Right ventricle myocardium superior (tissue), 1 donor: ENCODE results near the gene TADA2A. TPM values are rescaled to one million over a fixed set of nuclear protein-coding genes. Genes with fewer than 3 reads are reported as not detected.
A peak's percentile ranks its signal among the peaks of the same experiment; 100 is the strongest.

Source experiments
- ATAC-seq: fragments of 200-7000 bp; cut with Tn5 transposase; one replicate; pipeline ENCODE4 v1.9.1; 2020; ENCODE audit warnings: mild to moderate bottlenecking; ENCODE audit not compliant: poor library complexity
- DNase-seq: peaks from one replicate; pipeline ENCODE4 v3.0.0-alpha.2; 2020
- intact Hi-C: fragments of 100-400 bp; cut with DNase I; formaldehyde crosslinking; loops from one replicate; pipeline ENCODE4 v1.11.2; 2022
- total RNA-seq: library from RNA; stranded (reverse); fragmentation: NEBNext Ultra II Directional; extraction: Animal tissue kit (Norgen Biotek cat#: 25700); gene quantifications from one replicate; pipeline ENCODE4 v1.2.1, GENCODE V29; 2021
- donor health status: DM: no; HTN: yes; CAD: no; lungs with severe emphysema.

The TADA2A gene
- total RNA-seq, 1 donor from 2014 or later = 12.4 TPM

DNA sequence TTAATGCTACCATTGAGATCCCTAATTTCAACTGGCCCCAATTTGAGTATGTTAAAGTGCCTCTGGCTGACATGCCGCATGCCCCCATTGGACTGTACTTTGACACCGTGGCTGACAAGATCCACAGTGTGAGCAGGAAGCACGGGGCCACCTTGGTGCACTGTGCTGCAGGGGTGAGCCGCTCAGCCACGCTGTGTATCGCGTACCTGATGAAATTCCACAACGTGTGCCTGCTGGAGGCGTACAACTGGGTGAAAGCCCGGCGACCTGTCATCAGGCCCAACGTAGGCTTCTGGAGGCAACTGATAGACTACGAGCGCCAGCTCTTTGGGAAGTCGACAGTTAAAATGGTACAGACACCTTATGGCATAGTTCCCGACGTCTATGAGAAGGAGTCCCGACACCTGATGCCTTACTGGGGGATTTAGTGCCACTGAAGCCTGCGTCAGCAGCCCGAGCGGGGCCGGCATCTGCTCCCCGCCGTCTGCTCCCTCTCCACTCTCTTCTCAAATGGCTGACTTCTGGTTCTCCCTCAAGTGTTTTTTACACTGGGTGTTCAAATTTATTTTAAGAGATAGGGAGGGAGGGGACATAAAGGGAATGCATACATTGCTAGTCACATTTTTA, 105.9 kb downstream of the TADA2A start:
- DNase-seq (no peak), ATAC-seq (no peak)
- intact Hi-C loops = no loop called here

DNA sequence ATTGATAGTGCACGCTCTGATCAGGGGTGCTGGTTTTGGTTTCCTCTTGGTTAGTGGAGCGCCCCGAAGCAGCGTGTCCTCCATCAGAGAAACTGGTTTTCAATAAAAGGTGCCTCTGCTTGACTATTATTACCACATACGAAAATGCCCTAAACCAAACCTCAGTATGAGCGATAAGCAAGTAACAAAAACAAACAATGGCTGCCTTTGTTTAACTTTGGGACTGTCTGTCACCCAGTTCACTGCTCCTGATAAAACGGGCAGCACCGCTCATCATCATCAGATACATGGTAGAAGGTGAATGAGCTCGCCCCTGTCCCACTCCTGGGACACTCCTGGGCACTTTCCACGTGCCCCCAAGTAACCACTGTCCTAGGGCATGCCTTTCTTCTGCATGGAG, 107.0 kb downstream of the TADA2A start:
- ATAC-seq (no peak), DNase-seq (no peak)
- intact Hi-C loops = no loop called here

DNA sequence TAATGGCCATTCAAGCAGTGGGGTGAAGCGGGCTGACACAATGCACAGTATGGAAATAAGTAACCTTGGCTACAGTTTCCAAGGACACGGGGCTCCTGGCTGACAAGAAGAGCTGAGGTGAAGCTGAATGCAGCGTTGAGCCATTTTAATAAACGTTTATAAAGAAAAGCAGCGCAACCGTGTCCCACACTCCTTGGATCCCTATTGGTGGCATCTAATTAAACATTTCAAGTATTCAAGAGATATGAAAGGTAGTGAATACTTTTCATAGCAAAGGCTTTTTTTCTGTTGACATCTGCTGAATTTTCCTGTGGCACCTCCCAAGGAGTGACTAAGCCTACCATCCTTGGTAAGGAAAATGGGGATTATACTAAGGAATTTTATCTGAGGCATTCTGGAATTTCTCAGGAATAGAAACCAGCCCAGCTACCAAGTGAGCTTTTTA, 109.5 kb downstream of the TADA2A start:
- intact Hi-C loops = no loop called here
- DNase-seq = no peak
- ATAC-seq = no peak

DNA sequence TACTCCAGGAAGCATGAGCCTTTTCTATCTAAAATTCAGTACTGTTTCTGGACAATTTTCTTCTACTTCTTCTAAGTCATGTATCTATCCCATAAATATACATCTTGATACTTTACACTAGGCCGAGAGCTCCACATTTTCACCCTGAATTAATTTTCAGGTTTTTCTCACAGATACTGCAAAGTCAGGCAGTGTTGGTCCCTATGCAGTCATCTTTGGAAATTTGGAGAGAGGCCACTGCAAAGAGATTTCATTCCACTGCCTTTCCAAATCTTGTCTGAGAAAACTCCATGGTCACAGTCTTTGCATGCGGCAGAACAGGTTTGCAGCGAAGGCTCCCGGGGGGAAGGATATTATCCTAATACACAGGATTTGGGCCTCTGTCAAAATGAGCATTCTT, 111.2 kb downstream of the TADA2A start:
- intact Hi-C loops = no loop called here
- DNase-seq = no peak
- ATAC-seq = no peak

DNA sequence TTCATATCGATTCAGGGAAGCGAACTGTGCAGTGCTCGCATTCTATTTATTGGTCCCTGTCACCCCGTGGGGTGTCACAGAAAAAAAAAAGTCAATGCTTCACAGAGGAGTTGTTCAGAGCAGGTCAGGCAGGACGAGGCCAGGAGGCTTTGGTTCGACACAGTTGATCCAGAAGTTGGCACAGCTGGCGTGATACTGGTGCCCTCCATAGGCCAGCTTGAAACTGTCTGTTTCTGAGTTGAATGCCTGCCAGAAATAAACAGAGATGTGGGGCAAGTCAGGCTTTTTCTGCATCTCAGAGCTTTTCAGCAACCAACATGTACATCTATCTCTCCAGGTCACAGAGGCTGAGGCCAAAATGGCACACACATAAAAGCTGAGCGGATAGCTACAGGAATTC, 112.1 kb downstream of the TADA2A start:
- ATAC-seq (no peak), DNase-seq (no peak)
- intact Hi-C loops = no loop called here

DNA sequence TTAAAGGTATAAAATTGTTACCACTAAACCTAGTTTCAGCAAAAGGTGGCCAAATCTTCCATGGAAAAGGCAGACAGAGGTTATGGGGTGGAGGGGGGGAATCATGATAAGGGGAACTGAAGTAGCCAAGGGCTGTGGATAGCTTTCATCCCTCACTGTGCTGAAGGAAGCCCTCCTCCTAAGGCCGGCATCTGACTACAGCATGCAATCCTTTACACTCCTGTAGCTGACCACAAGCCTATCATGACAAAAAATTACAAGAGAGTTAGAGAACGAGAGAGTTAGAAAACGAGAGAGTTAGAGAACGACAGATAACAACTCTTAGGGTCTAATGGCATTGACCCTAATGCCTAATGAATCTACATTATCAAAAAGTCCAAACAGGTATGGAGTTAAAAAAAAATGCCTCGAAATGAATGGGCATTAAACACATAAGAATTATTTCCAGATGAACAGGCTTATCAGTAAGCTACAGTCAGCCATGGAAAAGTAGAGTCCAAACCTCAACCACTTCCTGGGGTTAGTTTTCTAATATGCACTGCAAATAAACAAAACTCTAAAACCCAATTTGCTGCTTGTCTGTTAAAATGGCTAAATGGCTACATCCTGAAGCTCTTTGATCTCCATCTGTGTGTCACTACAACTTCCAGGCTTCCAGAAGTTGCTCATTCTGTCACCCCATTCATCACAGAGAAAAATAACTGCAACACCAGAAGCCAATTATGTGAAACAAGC, 112.7 kb downstream of the TADA2A start:
- intact Hi-C loops = no loop called here
- no peak for ATAC-seq
- DNase-seq = no peak

DNA sequence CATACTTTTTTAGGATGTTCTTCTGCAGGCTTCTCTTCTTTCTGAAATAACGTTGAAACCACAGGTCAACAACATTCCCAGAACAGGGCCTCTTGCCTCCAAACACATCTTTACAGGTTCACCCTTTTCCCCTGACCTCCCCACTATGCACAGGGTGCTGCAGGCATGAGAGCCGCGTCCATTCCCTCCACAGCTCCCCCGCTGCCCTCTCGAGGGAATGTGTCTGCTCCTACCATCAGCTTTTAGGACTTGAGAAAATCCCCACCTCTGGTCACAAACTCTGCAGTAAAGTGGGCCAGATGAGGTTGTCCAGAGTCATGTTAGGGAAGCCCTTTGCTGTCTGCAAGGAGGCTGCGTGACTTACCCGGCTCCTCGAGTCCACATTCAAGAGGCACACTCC, 113.5 kb downstream of the TADA2A start:
- intact Hi-C loops = no loop called here
- DNase-seq (no peak), ATAC-seq (no peak)

DNA sequence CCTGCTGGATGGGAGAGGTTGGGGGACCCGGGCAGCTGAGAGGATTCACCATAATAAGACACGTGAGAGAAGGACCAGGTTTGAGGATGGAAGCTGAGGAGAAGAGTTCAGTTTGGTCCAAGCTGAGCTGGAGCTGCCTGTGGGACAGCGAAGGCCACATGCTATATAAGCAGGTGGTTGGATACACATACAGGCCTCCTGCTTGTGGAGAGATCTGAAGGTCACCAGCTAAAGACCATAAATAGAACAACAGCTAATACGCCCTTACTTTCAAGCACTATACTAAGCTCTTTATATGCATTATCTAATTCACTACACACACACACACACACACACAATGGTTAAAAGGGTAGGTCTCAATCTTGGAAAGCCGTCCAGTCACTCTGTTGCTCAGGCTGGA, 115.1 kb downstream of the TADA2A start:
- DNase-seq (no peak), ATAC-seq (peak; percentile 63)
- intact Hi-C loops = no loop called here

DNA sequence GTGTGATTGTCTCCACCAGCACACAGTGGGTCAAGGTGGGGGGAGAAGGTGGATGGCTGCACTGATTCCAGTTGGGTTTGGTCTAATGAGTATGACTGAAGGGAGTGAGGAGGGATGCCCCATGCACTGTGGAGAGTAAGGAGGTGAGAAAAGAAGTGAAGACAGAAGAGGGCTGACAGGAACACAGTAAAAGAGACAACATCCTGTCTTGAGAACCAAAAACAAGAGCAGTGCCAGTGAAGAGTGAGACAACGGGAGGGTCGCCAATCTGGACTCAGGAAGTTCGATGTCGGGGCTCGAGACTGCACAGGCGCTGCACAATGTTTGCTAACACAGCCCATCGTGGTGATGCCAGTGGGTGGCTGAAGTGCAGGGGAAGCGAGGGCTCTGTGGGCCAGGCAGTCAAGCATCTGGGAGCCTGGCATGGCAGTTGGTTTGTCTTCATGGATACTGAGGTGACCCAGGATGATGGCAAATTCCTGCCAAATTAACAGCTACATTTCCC, 117.1 kb downstream of the TADA2A start:
- intact Hi-C loops = no loop called here
- DNase-seq (no peak), ATAC-seq (no peak)

DNA sequence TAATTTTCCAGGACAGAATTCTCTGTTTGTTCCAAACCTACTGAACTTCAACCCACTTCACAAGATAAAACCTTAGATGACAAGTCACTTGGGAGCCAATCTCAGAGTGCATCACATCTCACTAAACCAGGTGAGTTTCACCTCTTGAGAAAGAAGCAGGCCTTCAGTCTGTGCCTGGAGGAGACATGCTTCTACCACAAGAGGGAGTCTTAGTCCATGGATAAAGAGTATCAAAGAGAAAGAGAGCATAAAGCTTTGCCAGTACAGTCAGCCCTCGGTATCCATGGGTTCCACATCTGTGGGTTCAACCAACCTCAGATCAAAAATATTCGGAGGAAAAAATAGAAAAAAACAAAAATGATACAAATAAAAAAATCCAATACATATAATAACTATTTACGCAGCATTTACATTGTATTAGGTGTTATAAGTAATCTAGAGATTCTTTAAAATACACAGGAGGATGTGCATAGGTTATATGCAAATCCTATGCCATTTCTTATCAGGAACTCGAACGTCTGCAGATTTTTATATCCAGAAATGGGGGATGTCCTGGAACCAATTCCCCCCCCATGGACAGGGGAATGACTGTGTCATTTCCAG, 120.7 kb downstream of the TADA2A start:
- ATAC-seq = peak; percentile 72
- DNase-seq = no peak
- intact Hi-C loops = no loop called here

Other genes with a start within 250 kb of the TADA2A start
- gene C17orf78, start 30.9 kb upstream of the TADA2A start, total RNA-seq = not detected
- gene ACACA, start 50 bp upstream of the TADA2A start, total RNA-seq = 15.4 TPM
- gene DUSP14, start 83.0 kb downstream of the TADA2A start, total RNA-seq = 19.6 TPM
- gene SYNRG, start 202.5 kb downstream of the TADA2A start, total RNA-seq = 32.6 TPM
- 13.6 TPM for gene DDX52, start 236.6 kb downstream of the TADA2A start, total RNA-seq